IMR-90 (cell line): Measurements from ENCODE around the gene RAB40A. TPM values are rescaled to one million over a fixed set of nuclear protein-coding genes. Genes with fewer than 3 reads are reported as not detected.
A peak's percentile ranks its signal among the peaks of the same experiment; 100 is the strongest.
"Not testable (repeated sequence)": the region's sequence is repeated elsewhere in the genome, so short reads cannot be mapped to it uniquely, and the experiment has no call there.

Experiments
- ATAC-seq: fragments of 200-7000 bp; cut with Tn5 transposase; 2 replicates; pipeline ENCODE4 v1.9.1; 2020; ENCODE audit warnings: low read depth, mild to moderate bottlenecking, moderate library complexity
- BruUV-seq: library from RNA; stranded (reverse); fragments of 400-500 nt; replicated peaks from 2 replicates; lab custom pipeline; 2021; lab: Mats Ljungman, UMichigan
- CTCF ChIA-PET: fragments of 300-600 bp; formaldehyde crosslinking; extraction: SDS; loops from one replicate; lab custom pipeline; 2021; ENCODE audit warnings: antibody characterized with exemption; lab: Yijun Ruan, JAX
- POLR2A ChIA-PET: fragments of 300-600 bp; sonication (Branson Sonifier 250); formaldehyde crosslinking; loops from one replicate; lab custom pipeline; 2022; ENCODE audit warnings: antibody characterized with exemption; ENCODE audit not compliant: unreplicated experiment; lab: Charles Lee
- DNase-seq: peaks from one replicate; pipeline ENCODE4 v3.0.0; 2013
- H2AFZ ChIP-seq: replicated peaks from 2 replicates; pipeline ENCODE3; 2013; ENCODE audit warnings: low read length, mild to moderate bottlenecking; ENCODE audit not compliant: poor library complexity
- H2AK5ac ChIP-seq: 2 replicates; pipeline ENCODE4 v1.6.1; 2013; ENCODE audit warnings: low read depth, low read length, inconsistent platforms
- H2AK9ac ChIP-seq: replicated peaks from 2 replicates; pipeline ENCODE3; 2013; ENCODE audit warnings: mild to moderate bottlenecking, low read depth, low read length, moderate library complexity; ENCODE audit not compliant: poor library complexity
- H2BK120ac ChIP-seq: 2 replicates; pipeline ENCODE4 v1.6.1; 2013; ENCODE audit warnings: low read depth, low read length, inconsistent platforms
- H2BK15ac ChIP-seq: 3 replicates; pipeline ENCODE4 v1.6.1; 2013; ENCODE audit warnings: low read depth, low read length, inconsistent platforms
- H2BK20ac ChIP-seq: 2 replicates; pipeline ENCODE4 v1.6.1; 2013; ENCODE audit warnings: low read depth, mild to moderate bottlenecking, inconsistent platforms, low read length, moderate library complexity
- H2BK5ac ChIP-seq: 2 replicates; pipeline ENCODE4 v1.6.1; 2013; ENCODE audit warnings: mild to moderate bottlenecking, low read depth, low read length, inconsistent platforms; ENCODE audit not compliant: poor library complexity, severe bottlenecking
- H3K14ac ChIP-seq: replicated peaks from 2 replicates; pipeline ENCODE4 v1.6.1; 2013; ENCODE audit warnings: low read depth, low read length, inconsistent platforms
- H3K18ac ChIP-seq: 2 replicates; pipeline ENCODE4 v1.6.1; 2013; ENCODE audit warnings: low read depth, low read length, control low read depth
- H3K23ac ChIP-seq: 2 replicates; pipeline ENCODE4 v1.6.1; 2013; ENCODE audit warnings: low read depth, low read length, inconsistent platforms
- H3K27ac ChIP-seq: 2 replicates; pipeline ENCODE4 v1.5.1; 2013; ENCODE audit warnings: mild to moderate bottlenecking, control low read depth, low read length; ENCODE audit not compliant: insufficient read depth
- H3K27me3 ChIP-seq: 2 replicates; pipeline ENCODE4 v1.6.1; 2013; ENCODE audit warnings: low read length; ENCODE audit not compliant: control insufficient read depth, insufficient read depth
- H3K36me3 ChIP-seq: 2 replicates; pipeline ENCODE4 v1.6.1; 2013; ENCODE audit warnings: low read length, mixed read lengths; ENCODE audit not compliant: control insufficient read depth, insufficient read depth
- H3K4ac ChIP-seq: 2 replicates; pipeline ENCODE4 v1.6.1; 2013; ENCODE audit warnings: low read depth, low read length, inconsistent platforms
- H3K4me1 ChIP-seq: 2 replicates; pipeline ENCODE4 v1.6.1; 2013; ENCODE audit warnings: low read length, mixed read lengths; ENCODE audit not compliant: control insufficient read depth, insufficient read depth
- H3K4me2 ChIP-seq: 2 replicates; pipeline ENCODE4 v1.6.1; 2013; ENCODE audit warnings: low read depth, mild to moderate bottlenecking, control low read depth, low read length, moderate library complexity
- H3K4me3 ChIP-seq: 2 replicates; pipeline ENCODE4 v1.5.1; 2013; ENCODE audit warnings: low read depth, mild to moderate bottlenecking, control low read depth, low read length, moderate library complexity; ENCODE audit not compliant: insufficient read depth
- H3K56ac ChIP-seq: 2 replicates; pipeline ENCODE4 v1.6.1; 2013; ENCODE audit warnings: low read length, inconsistent platforms; ENCODE audit not compliant: insufficient read depth; ENCODE audit errors: extremely low read depth
- H3K79me1 ChIP-seq, 2 experiments: 2 replicates each; pipeline ENCODE4 v1.6.1; 2013; ENCODE audit warnings: low read length in 2 of 2, inconsistent platforms in 1 of 2, low read depth in 1 of 2
- H3K9ac ChIP-seq: 2 replicates; pipeline ENCODE4 v1.6.1; 2013; ENCODE audit warnings: low read depth, low read length, control low read depth
- H3K9me1 ChIP-seq: 2 replicates; pipeline ENCODE4 v1.6.1; 2013; ENCODE audit warnings: low read length, inconsistent platforms; ENCODE audit not compliant: insufficient read depth
- H3K9me3 ChIP-seq: 2 replicates; pipeline ENCODE4 v1.6.1; 2013; ENCODE audit warnings: low read length; ENCODE audit not compliant: control insufficient read depth, insufficient read depth
- H4K20me1 ChIP-seq: 2 replicates; pipeline ENCODE4 v1.6.1; 2013; ENCODE audit warnings: low read length, inconsistent platforms; ENCODE audit not compliant: insufficient read depth
- H4K5ac ChIP-seq: 2 replicates; pipeline ENCODE4 v1.6.1; 2013; ENCODE audit warnings: mild to moderate bottlenecking, low read depth, low read length, control low read depth
- H4K8ac ChIP-seq, 2 experiments: 2 replicates each; pipeline ENCODE4 v1.6.1; 2013; ENCODE audit warnings: low read depth in 2 of 2, low read length in 2 of 2, control low read depth in 1 of 2, inconsistent platforms in 1 of 2
- H4K91ac ChIP-seq: 2 replicates; pipeline ENCODE4 v1.6.1; 2013; ENCODE audit warnings: low read depth, low read length, inconsistent platforms; ENCODE audit not compliant: insufficient read depth
- BHLHE40 ChIP-seq: fragments of 150-350 bp; IDR thresholded peaks from 2 replicates; pipeline ENCODE4 v1.6.1; 2016; ENCODE audit warnings: mild to moderate bottlenecking, low read depth, low read length
- RCOR1 ChIP-seq: IDR thresholded peaks from 2 replicates; pipeline ENCODE4 v1.6.1; 2012; ENCODE audit warnings: mild to moderate bottlenecking, low read length, improper control_type of control experiment; ENCODE audit not compliant: insufficient replicate concordance
- SMC3 ChIP-seq: fragments of 150-350 bp; IDR thresholded peaks from 2 replicates; pipeline ENCODE4 v1.6.1; 2016; ENCODE audit warnings: low read depth, mild to moderate bottlenecking, antibody characterized with exemption, low read length, moderate library complexity
- WGBS, 2 experiments: methylation state at CpG; one replicate each; pipeline versions ENCODE4 v1.1.5 to v1.1.7; 2013; ENCODE audit warnings: missing lambda C conversion rate in 2 of 2; ENCODE audit not compliant: insufficient read length in 1 of 2; ENCODE audit errors: extremely low coverage in 2 of 2; 5-methylcytosine and 5-hydroxymethylcytosine counted together
- dilution Hi-C: fragments of 300-500 bp; cut with HindIII; formaldehyde crosslinking; loops from one replicate; pipeline ENCODE4 v1.14.3; 2018; ENCODE audit warnings: low sequenced_read_pairs; ENCODE audit not compliant: unreplicated experiment
- in situ Hi-C: fragments of 300-500 bp; cut with MboI; formaldehyde crosslinking; loops from 3 replicates; pipeline ENCODE4 v1.14.3; 2019; ENCODE audit warnings: low sequenced_read_pairs, inconsistent platforms, mixed read lengths
- intact Hi-C: fragments of 100-400 bp; cut with micrococcal nuclease; formaldehyde crosslinking; loops from 2 replicates; pipeline ENCODE4 v1.10.0; 2022
- polyA plus RNA-seq, 3 experiments: library from polyadenylated mRNA; depleted of rRNA; stranded (reverse); fragments of >200 nt; gene quantifications; 2 replicates each; pipeline ENCODE4 v1.2.3, GENCODE V29; 2012; ENCODE audit warnings: low replicate concordance in 1 of 3
- total RNA-seq: library from RNA; depleted of rRNA; stranded (reverse); fragments of >200 nt; gene quantifications from 2 replicates; pipeline ENCODE4 v1.2.3, GENCODE V29; 2012

Gene RAB40A
- total and polyA plus RNA-seq, 2 of the 4 experiments (the other 2 are of a cell fraction), result under 0.01 to 0.26 TPM

DNA sequence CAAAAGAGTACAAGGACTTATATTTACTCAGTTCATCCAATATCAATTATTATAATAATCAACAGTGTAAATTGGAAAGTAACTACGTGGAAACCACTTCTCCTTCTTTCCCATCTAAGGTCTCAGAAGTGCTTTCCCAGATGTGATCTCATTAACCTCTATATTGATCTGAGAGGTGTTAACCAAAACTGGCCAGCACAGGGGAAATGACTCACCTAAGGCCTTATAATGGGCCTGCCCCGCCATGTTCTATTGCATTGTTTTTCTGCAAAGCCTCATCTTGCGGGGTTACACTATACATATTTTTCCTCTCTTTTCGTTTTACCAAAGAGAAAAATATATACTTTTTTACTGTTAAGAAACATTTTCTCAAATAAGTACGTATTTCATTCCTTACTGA is 20.5 kb downstream of the RAB40A start (continued):
- TF ChIP-seq SMC3 (no peak), RCOR1 (no peak)

DNA sequence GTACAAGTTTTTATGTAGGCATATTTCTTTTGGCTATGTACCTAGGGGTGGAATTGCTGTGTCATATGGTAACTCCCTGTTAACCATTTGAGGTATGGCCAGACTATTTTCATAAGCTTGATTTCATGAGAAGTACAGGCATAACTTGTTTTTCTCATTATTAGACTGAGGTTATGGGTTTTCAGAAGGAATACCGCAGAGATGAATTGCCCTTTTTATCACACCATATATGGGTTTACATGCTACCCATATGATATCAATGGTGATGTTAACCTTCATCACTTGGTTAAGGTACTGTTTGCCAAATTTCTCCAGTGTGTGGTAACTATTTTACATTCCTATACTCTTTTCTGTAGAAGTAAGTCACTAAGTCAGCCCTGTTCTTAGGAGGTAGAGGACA is 23.5 kb downstream of the RAB40A start:
- BruUV-seq, result no TSS peak
- H3K14ac ChIP-seq, result no peak overlapping the region

DNA sequence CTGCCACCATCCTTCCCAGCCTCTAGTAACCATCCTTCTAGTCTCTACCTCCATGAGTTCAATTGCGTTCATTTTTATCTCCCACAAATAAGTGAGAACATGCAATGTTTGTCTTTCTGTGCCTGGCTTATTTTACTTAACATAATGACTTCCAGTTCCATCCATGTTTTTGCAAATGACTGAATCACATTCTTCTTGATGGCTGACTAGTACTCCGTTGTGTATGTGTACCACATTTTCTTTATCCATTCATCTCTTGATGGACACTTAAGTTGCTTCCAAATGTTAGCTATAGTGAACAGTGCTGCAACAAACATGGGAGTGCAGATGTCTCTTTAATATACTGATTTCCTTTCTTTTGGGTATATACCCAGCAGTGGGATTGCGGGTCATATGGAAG is 25.7 kb downstream of the RAB40A start:
- H3K9me1 ChIP-seq, H2AK5ac ChIP-seq, H2AFZ ChIP-seq, H2BK20ac ChIP-seq, H3K9me3 ChIP-seq, H3K4me1 ChIP-seq, H3K79me1 ChIP-seq, H3K14ac ChIP-seq, H3K4ac ChIP-seq, in situ Hi-C loops, H3K36me3 ChIP-seq, ATAC-seq, H4K91ac ChIP-seq, H3K23ac ChIP-seq, H3K4me3 ChIP-seq, H3K27me3 ChIP-seq, H2AK9ac ChIP-seq, H2BK15ac ChIP-seq, H3K18ac ChIP-seq, H3K56ac ChIP-seq, H4K20me1 ChIP-seq, H2BK120ac ChIP-seq, H3K4me2 ChIP-seq, H3K27ac ChIP-seq, H2BK5ac ChIP-seq, H4K8ac ChIP-seq, BruUV-seq, POLR2A ChIA-PET, H4K5ac ChIP-seq, DNase-seq, dilution Hi-C loops, H3K9ac ChIP-seq: not testable (repeated sequence)
- WGBS, 2 experiments, result 100% methylated on average over 1 of the region's 3 CpGs; no CpG with 5 or more reads in 1 of the 2 experiments
- intact Hi-C loops, result loop anchor here (10.0 kb wide), 1 partner anchor 949 kb away; no protein-coding TSS in a partner anchor
- CTCF ChIA-PET, result interaction anchor here (0.7 kb wide), 1 partner anchor 333 kb away, joined by 3 read pairs; no protein-coding TSS in a partner anchor

More for the DNA sequence above, 23.5 kb downstream of the RAB40A start:
- dilution Hi-C loops (no loop called here), in situ Hi-C loops (no loop called here), intact Hi-C loops (loop anchor here (10.0 kb wide), 1 partner anchor 951 kb away; no protein-coding TSS in a partner anchor)
- Histone ChIP-seq H3K9me3 (no peaks in the 10 kb centered on the region), H3K79me1 (no peaks in the 10 kb centered on the region), H3K18ac (no peak overlapping the region), H2BK120ac (no peak overlapping the region), H3K4me3 (no peak overlapping the region), H2BK15ac (no peak overlapping the region), H2AFZ (no peak overlapping the region), H3K27me3 (no peaks in the 10 kb centered on the region; the same call in 1 of the 2 replicates), H2AK9ac (no peak overlapping the region), H3K9ac (no peak overlapping the region), H3K4ac (no peak overlapping the region), H3K4me1 (no peaks in the 10 kb centered on the region), H4K91ac (no peak overlapping the region), H3K9me1 (no peaks in the 10 kb centered on the region), H3K27ac (no peak overlapping the region), H2BK5ac (no peak overlapping the region), H3K36me3 (0 out of 2 replicates have a peak, but pooled peaks cover 2% of the 10 kb centered on the region), H4K5ac (no peak overlapping the region), H2BK20ac (no peak overlapping the region), H3K56ac (no peak overlapping the region), H4K8ac (no peak overlapping the region), H2AK5ac (no peak overlapping the region), H3K23ac (no peak overlapping the region), H3K4me2 (no peak overlapping the region), H4K20me1 (no peaks in the 10 kb centered on the region)
- TF ChIP-seq BHLHE40, result no peak
- no peak for ATAC-seq
- no CpG with 5 or more reads among the region's 1 CpG for WGBS, 2 experiments
- POLR2A ChIA-PET, result no interaction called here
- DNase-seq, result peak; percentile 11
- CTCF ChIA-PET, result no interaction called here
